D721Med (cell line): ENCODE results near the gene DSCAM.
"Not testable (repeated sequence)": the region's sequence is repeated elsewhere in the genome, so short reads cannot be mapped to it uniquely, and the experiment has no call there.

Source experiments
- DNase-seq: peaks from one replicate; pipeline ENCODE4 v3.0.0; 2011; ENCODE audit warnings: low spot score; ENCODE audit not compliant: insufficient read length
- FAIRE-seq: peaks from 2 replicates; lab custom pipeline; 2011; peaks lifted over from hg19 to GRCh38; lab: Jason Lieb, UNC
- CTCF ChIP-seq: IDR thresholded peaks from 2 replicates; pipeline ENCODE4 v1.5.1; 2012; ENCODE audit warnings: mild to moderate bottlenecking, control low read depth; ENCODE audit not compliant: insufficient read depth; ENCODE audit errors: missing control alignments

DSCAM gene

GRCh38 chr21:40846587-40847411 is at the start of gene DSCAM:
Gene DSCAM (minus strand): TSS chr21:40847158. CDS start chr21:40846661, 497 bp downstream.
- TF ChIP-seq CTCF: no peak
- FAIRE-seq (no peak), DNase-seq (no peak)

- not testable (repeated sequence) for FAIRE-seq, DNase-seq
These were observed 48.7 kb upstream of the DSCAM start for GRCh38 chr21:40895697-40896096.

- FAIRE-seq (no peak), DNase-seq (no peak)
- no peak for TF ChIP-seq CTCF
These were observed 40.0 kb upstream of the DSCAM start for GRCh38 chr21:40886931-40887330.

- FAIRE-seq (no peak), DNase-seq (no peak)
- no peak for TF ChIP-seq CTCF
These were observed 39.0 kb upstream of the DSCAM start for GRCh38 chr21:40886006-40886405.

GRCh38 chr21:40882192-40882915 is 35.4 kb upstream of the DSCAM start:
- no peak for DNase-seq
- no peak for TF ChIP-seq CTCF
- no peak for FAIRE-seq

GRCh38 chr21:40881767-40882166 is 34.8 kb upstream of the DSCAM start:
- TF ChIP-seq CTCF: no peak
- FAIRE-seq (no peak), DNase-seq (no peak)

GRCh38 chr21:40871099-40871498 is 24.1 kb upstream of the DSCAM start:
- FAIRE-seq (no peak), DNase-seq (no peak)
- no peak for TF ChIP-seq CTCF
